ENCODE data around the gene SLC41A3.
"Not testable (repeated sequence)": the region's sequence is repeated elsewhere in the genome, so short reads cannot be mapped to it uniquely, and the experiment has no call there.

SLC41A3 gene

DNA sequence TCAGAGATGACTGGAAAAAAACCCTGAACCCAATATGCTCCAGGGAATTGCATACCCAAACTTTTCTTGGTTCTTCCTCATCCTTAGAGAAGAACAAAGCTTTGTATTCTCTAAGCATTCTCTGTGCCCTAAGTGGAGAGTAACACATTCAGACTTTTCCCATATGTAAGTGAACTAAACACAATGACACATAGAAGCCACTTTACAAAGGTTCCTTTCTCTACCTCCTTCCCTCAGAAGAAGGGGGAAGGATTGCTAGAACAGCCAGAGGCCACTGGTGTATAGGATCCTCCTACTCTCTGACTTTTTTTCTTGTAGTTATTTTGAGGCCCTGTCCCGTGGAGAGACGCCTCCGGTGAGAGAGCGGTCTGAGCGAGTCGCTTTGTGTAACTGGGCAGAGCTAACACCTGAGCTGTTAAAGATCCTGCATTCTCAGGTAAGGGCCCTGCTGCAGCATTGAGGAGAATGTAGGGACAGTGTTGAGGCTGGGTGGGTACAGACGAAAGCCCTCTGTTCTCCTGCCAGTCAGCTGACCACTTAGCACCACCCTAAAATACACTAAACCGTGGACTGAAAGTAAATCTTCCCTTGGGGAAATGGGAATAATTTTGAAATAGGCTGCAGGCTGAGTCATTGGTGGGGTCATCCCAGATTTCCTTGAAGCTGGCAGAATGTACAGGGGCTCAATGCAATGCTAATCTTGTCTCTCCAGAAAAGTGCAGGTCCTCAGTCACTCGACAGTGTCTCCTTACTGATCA, 108.5 kb downstream of the SLC41A3 start:
- DNase-seq: not testable (repeated sequence)

DNA sequence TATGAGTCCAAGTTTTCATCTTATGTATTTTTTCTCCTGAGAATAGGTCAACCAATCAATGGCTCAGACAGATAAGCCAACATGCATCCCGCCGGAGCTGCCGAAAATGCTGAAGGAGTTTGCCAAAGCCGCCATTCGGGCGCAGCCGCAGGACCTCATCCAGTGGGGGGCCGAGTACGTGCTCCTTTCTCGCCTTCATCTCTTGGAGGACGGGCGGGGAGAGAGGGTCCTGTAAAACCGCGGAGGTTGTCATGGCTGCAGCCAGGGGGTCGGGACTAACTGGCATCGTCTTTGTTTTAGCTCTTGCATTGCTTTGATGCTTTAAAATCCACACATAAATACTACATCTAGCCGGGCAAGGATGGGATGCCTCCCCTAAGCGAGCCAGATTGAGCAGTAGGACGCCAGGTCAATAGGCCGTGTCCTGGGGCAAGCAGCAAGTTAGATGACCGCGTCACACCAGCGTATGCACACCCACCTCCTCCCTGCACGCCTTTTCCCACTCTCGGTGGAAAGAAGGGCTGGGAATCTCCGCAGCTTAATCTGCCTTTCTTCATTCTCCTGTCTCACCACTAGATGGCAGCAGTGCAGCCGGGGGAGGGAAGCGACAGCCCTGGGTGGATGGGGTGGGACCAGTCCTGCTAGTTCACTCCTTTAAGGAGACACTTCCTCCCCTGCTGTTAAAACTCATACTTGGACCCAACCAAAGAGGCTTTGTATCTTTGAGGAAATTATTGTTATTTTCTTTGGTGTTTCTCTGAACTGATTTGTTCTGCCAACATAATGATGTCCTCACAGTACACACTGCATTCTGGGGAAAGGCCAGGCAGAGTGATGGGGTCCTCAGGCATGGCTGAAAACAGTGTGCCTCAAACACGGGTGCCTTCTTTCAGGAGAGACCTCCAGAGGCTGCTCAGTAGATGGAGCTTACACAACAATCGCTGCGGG, 111.7 kb downstream of the SLC41A3 start:
- peak; percentile 67 for DNase-seq

DNA sequence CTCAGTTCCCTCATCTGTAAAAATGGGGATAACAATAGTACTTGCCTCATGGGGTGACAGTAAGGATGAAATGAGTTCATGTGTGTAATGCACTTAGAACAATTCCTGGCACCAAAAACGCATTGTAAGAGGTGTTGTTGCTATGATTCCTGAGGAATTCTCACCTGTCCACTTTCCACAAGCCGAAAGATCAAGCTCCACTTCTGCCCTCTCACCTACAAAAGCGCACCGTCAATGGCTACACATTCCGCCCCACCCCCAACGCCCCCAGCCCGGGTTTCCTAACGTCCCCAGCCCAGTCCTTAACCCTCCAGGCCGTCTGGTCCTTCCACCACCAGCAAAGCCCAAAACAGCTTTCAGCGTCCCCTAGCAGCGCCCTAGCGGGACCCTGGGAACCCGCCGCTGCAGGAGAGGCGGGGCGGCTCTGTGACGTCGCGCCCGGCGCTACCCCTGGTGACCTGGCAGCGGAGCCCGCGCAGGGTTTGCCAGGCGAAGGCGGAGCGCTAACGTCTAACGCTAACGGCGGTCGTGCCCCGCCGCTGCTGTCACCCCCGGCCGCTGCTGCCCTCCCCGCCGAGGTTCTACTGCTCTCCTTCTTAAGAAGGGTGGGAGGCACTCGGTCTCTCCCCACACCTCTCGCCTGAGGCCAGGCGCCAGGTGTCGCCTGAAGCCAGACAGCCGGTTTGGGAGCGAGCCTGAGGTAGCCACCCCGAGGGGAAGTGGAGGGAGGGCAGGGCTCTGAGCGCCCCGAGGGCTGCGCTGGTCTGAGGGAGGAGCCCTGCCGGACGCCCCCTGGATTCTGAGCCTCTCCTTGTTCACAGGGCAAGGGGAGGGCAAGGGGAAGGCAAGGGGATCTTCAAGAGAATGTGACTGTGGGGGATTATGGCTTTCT, 115.0 kb downstream of the SLC41A3 start, which contains the start of gene ROPN1B:
ROPN1B (plus strand) TSS at position 478 of the 892 bp plus-strand sequence. CDS start 2,877 bp downstream, outside the sequence.
- peak; percentile 44 for DNase-seq

DNA sequence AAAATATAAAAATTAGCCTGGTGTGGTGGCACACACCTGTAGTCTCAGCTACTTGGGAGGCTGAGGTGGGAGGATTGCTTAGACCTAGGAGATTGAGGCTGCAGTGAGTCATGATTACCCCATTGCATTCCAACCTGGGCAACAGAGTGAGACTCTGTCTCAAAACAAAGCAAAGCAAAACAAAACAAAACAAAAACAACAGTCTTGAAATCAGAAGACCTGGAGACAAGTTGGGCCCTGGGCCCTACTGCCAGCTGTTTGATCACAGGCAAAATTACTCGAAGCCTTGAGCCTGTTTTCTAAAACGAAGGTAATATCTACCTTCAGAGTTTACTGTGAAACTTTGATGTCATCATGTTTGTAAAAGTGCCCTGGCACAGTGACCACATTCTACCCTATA, 115.8 kb downstream of the SLC41A3 start:
- DNase-seq: not testable (repeated sequence)

DNA sequence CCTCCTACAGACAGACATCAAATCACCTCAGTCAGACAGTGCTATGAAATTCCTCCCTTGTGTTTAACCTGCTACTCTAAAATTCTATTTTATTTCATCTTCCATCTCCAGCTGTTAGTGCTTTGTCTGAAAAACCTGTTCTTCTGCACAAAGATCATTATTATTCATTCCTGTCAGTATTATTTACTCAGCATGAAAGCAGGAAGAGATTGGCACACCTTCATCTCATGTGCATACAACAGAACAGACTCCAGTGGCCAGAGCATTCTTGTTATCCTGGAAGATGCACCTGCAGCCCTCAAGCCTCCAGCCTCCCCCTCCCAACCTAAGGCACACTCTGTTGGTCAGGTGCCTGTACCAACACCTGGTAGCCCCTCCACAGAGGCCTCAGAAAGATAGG, 116.8 kb downstream of the SLC41A3 start:
- DNase-seq: peak; percentile 86

DNA sequence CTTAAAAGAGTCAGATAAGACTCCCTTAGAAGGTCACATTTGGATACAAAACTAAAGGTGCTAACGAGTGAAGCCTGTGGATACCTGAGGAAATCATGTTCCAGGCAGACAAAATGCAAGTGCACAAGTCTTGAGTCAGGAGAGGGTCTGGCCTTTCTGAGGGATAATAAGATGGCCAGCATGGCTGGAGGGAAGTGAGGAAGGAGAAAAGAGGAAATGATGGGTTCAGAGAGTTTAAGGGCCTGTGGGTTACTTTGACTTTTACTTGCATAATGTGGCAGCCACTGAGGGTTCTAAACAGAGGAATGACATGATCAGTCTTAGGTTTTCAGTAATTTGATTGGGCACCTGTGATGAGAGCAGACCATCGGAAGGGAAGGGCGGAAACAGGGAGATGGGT, 118.4 kb downstream of the SLC41A3 start:
- no peak for DNase-seq

DNA sequence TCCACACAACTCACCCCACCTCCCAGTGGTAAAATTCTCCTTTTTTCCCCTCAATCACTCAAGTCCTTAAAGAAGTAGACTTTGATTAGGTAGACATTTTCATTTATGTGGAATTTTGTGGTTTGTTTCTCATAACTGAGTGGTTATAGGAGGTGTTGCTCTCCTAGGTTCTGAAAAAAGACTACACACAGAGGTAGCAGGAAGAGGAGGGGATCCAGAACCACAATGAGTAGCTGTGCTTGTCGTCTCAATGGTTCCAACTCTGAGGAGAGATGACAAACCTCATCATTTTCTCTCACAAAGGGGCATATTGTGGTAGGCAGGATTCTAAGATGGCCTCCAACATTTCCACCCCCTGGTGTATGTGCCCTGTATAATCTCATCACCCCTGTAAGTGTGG, 120.1 kb downstream of the SLC41A3 start:
- not testable (repeated sequence) for DNase-seq

DNA sequence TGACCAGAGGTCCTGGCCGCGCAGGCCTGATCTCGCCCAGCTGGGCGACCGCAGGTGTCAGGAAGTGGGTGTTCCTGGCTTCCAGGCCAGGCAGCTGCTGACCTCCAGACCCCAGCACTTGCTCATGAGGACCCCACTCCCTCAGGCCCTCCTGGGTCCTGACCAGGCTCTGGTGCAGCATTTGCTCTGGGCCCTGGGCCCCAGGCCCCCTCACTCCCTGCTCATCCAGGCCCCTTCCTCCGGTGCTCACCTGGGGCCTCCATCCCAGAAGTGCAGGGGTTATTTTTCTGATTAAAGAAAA, 122.7 kb downstream of the SLC41A3 start:
- DNase-seq: no peak

DNA sequence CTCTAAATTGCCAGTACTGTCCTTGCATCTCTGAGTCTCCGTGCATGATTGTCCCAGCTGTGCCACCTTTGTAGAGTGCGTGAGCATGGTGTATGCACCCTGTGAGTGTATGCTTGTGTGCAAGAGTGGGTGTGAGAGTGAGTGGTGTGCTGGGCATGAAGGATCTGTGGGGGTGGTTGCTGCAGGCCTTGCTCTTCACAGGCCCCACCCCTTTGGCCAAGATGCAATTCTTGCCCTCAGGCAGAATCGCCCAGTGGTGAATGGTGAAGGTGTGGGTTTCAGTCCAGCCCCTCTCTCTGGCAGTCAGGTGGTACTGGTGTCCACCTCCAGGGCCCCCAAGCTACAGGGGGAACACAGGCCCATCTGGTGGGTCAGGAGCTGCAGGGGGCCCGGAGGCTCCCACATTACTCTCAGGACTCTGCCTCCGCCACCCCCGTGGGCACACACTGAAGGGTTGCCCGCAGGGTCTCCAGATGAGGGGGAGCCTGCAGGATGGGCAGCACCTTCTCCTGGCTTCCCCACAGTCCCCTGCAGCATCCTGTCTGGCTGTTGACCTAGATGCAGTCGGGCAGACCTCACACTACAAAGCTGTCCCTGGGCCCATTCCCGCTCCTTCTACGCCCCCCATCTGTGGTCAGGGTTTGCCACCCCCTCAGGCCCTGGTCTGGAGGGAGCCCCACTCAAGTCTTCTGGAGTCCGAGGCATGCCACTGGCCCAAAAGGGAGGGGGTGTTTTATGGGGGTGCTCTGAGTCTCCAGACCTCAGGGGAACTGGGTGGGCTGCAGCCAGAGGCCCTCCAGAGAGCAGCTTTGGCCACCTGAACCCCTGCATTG, 123.3 kb downstream of the SLC41A3 start:
- no peak for DNase-seq

DNA sequence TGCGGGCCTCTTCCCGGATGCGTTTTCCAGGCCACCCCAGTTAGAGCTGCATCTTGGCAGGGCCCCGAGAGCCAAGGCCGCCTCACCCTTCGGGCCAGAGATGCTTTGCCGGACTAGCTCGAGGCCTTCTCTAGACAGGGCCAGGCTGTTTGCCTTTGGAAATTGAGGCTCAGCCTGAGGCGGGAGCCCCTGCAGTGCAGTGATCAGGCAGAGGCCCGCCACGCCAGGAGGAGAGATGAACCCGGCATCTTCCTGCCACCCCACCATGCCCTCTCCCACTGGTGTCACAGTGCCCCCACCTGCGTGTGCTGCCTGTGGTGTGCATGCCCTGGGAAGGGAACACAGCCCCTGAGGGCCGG, 123.9 kb downstream of the SLC41A3 start:
- no peak for DNase-seq

DNA sequence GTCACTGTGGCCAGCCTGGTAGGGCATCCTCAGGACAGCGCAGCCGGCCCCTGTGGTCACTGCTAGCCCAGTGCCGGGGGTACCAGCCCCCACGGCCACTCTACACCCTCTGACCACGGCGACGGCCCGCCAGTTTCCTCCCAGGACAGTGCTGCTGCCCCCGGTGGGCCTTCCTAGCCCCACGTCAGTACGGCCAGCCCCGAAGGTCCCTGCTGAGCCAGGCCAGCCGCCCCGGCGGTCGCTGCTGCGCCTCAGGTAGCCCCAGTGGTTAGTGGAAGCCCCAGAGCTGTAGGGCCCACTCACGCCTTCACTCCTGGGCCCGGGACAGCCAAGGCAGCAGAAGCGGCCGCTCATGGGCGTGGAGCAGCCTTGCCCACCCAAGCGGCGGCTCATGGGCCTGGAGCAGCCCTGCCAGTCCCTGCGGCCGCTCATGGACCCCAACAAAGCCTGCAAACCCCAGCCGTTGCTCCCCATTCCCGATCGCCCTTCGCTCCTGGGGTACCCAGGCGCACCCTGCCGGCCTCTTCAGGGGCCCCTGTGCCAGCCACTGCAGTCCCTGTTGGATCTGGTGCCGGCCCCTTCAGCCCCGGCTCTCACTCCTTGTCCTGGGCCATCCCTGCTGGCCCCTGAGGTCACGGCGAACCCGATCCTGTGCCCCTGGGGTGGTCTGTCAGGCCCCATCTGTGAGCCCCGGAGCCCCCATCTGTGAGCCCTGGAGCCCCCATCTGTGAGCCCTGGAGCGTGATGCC, 124.4 kb downstream of the SLC41A3 start:
- DNase-seq: no peak

DNA sequence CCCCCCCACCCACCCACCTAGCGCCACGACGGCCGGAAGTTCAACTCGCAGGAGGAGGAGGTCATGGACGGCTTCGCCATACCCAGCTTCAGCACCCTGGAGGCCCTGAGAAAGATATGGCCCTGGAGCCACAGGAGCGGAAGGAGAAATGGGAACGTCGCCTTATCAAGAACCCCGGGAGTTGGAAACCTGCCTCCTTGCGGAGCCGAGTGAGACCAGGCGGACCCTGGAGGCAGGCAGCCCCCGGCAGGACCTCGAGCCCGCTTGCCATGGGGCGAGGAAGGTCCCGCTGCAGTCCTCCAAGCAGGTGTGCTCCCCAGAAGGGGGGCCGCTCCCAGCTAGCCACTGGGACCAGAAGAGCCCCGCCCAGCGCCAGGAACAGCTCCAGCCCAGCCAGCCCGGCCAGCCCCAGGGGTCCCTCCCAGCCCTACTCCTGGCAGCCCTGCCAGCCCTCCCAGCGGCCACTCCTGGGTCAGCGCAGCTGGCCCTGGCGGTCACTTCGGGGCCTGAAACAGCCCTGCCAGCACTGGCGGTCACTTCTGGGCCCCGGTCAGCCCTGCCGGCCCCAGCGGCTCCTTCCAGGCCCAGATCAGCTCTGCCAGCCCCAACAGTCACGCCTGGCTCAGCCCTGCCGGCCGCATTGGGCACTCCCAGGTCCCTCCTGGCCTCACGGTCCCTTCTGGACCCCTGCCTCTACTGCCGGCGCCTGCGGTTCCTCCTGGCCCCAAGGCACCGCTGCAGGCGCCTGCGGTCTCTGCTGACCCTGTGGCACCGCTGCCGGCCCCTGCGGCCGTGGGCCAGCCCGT, 125.2 kb downstream of the SLC41A3 start:
- no peak for DNase-seq

DNA sequence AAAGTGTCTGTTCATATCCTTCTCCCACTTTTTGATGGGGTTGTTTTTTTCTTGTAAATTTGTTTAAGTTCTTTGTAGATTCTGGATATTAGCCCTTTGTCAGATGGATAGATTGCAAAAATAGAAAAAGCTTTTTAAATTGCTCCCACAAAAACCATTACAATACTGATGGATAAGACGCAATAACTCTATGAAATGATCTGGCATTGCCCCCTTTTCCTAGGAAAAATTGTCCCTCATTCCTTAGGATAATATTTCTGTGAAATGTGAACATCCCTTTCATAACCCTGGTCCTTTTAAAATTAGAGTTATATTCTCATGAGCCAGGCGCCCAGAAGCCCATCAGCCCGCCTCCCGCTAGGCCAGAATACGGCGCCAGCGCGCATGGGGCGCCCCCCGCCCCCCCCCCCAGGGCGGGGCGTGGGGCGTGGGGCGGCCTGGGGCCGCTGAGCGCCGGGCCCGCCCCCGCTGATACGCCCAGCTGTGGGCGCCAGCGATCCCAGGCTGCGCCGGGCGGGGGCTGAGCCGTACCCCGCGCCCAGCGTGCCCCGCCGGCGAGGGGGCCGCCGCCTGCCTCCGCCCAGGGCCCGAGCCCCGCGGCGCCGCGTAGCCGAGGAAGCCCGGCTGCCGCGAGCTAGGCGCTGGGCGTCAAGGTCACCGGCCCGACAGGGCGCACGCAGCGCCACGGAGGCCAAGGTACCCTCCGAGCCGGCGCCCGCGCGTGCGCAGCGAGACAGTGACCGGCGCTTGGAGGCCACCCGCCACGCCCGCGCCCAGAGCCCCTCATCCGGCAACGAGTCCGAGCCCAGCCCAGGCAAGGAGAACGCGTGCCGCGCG, 126.0 kb downstream of the SLC41A3 start:
- peak; percentile 45 for DNase-seq

DNA sequence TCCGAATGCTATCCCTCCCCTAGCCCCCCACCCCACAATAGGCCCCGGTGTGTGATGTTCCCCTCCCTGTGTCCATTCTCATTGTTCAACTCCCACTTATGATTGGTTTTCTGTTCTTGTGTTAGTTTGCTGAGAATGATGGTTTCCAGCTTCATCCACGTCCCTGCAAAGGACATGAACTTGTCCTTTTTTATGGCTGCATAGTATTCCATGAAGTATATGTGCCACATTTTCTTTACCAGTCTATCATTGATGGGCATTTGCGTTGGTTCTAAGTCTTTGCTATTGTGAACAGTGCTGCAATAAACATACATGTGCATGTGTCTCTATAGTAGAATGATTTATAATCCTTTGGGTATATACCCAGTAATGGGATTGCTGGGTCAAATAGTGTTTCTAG, 126.9 kb downstream of the SLC41A3 start:
- DNase-seq: not testable (repeated sequence)
